ENCODE results near the gene ROCK2. TPM values are rescaled to one million over a fixed set of nuclear protein-coding genes. Genes with fewer than 3 reads are reported as not detected.

ROCK2 gene
- total RNA-seq, 2 experiments from 2014 or later: 14.4 to 16.7 TPM

DNA sequence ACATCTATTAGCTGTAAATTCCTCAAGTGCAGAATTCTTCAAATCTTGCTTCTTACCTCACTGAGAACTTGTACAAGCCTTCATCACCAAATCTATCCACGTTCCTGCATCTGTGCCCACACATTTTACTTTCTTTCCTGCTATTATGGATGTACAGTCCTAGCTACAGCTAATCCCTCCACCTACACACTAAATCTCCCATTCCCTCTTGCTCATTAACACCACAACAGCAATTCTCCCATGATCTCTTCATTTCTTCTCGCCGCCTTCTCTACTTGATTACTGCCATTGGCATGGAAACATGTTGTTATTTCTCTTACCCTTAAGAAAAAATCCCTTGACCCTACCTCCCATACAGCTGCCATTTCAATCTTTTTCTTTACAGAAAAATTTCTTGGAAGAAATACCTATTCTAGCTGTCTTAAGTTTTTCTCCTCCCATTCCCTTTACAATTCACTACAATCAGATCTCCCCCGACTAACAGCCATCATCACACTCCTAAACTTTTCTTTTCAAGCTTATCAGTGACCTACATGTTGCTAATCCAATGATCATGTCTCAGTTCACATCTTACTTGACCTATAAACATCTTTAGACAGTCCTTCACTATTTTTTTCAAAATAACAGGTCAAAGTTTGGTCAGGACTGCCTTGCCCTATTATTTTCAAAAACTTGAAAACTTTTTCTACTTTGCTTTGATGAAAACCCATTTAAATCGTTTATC lies 41.0 kb downstream of the ROCK2 start:
- Mint-ChIP-seq H3K9me3 (ENCODE audit: low read depth) (no peaks in the 10 kb centered on the region), H3K4me3 (no peak overlapping the region), H3K4me1 (peaks cover 16% of the 10 kb centered on the region), H3K36me3 (ENCODE audit: low read depth) (no peaks in the 10 kb centered on the region), H3K27me3 (no peaks in the 10 kb centered on the region), H3K27ac (no peak overlapping the region)
- DNase-seq (no peak), ATAC-seq (no peak)
- ChIA-PET POLR2A (no interaction called here), CTCF (no interaction called here)
- intact Hi-C loops (cut with DNase I, micrococcal nuclease): no loop called here

DNA sequence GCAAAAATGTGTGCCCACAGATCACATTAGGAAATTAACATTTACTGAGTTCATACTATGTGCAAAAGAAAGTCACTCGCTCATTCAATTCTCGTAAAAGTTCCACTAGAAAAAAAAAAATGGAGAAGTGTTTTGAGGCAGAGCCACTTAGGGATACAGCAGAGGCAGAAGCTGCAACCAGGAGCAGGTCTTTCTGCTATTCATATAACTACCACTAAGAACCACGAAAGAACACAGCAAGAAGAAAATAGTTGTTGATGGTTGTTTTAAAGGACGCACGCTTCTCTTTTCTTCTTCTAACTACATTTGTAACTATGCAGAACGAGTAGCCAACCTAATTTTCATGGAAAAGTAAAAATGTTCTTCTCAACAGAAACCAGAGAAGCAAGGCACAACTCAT lies 45.0 kb downstream of the ROCK2 start:
- Mint-ChIP-seq H3K36me3 (ENCODE audit: low read depth) (no peaks in the 10 kb centered on the region), H3K27me3 (no peaks in the 10 kb centered on the region), H3K9me3 (ENCODE audit: low read depth) (no peaks in the 10 kb centered on the region), H3K4me1 (peaks cover 17% of the 10 kb centered on the region), H3K4me3 (no peak overlapping the region), H3K27ac (no peak overlapping the region)
- DNase-seq (no peak), ATAC-seq (no peak)
- ChIA-PET CTCF (no interaction called here), POLR2A (no interaction called here)
- intact Hi-C loops (cut with DNase I, micrococcal nuclease): no loop called here

GRCh38 chr2:11298592-11298991 lies 45.8 kb downstream of the ROCK2 start:
- ChIA-PET CTCF (no interaction called here), POLR2A (no interaction called here)
- ATAC-seq: no peak
- Mint-ChIP-seq H3K27me3 (no peaks in the 10 kb centered on the region), H3K4me3 (no peak overlapping the region), H3K27ac (no peak overlapping the region), H3K4me1 (peaks cover 17% of the 10 kb centered on the region), H3K9me3 (ENCODE audit: low read depth) (no peaks in the 10 kb centered on the region), H3K36me3 (ENCODE audit: low read depth) (no peaks in the 10 kb centered on the region)
- intact Hi-C loops (cut with DNase I, micrococcal nuclease): no loop called here
- DNase-seq: no peak

- Mint-ChIP-seq H3K4me3 (no peak overlapping the region), H3K27me3 (no peaks in the 10 kb centered on the region), H3K4me1 (peaks cover 25% of the 10 kb centered on the region), H3K36me3 (ENCODE audit: low read depth) (no peaks in the 10 kb centered on the region), H3K27ac (no peak overlapping the region), H3K9me3 (ENCODE audit: low read depth) (no peaks in the 10 kb centered on the region)
- ChIA-PET CTCF (interaction anchor here (0.7 to 0.8 kb wide), 2 partner anchors 241 to 1530 kb away, joined by 3 read pairs; no protein-coding TSS in a partner anchor), POLR2A (interaction anchor here (0.6 to 0.7 kb wide), 2 partner anchors 14 to 47 kb away, joined by 3 to 5 read pairs; no protein-coding TSS in a partner anchor)
- ATAC-seq (no peak), DNase-seq (no peak)
- intact Hi-C loops (cut with DNase I, micrococcal nuclease): no loop called here
These were observed 48.0 kb downstream of the ROCK2 start for GRCh38 chr2:11296401-11296800.

DNA sequence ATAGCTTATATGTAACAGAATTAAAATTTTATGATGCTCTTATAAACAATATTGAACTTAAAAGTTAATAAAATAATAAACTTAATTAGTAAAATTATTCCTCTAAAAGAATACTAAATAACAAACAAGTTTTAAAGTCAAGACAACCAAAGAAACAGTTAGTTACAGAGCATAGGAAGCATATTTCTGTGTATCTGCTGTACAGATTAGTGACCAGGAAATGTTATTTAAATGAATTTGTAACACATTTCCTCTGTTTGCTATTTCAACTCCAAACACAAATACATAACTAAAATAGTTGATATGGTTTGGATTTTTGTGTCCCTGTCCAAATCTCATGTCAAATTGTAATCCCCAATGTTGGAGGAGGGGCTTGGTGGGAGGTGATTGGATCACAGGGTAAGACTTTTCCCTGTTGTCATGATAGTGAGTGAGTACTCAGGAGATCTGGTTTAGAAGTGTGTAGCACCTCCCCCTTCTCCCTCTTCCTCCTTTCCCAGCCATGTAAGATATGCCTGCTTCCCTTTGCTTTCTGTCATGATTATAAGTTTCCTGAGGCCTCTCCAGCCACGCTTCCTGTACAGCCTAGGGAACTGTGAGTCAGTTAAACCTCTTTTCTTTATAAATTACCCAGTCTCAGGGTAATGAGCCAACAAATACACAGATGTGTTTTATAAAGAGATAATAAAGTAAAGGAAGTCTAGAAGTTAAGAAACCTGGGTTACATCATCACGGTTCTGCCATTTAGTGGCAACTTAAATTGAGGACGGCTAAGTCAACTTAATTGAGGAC lies 51.8 kb downstream of the ROCK2 start:
- no peak overlapping the region for H3K27ac Mint-ChIP-seq
- DNase-seq (no peak), ATAC-seq (no peak)
- intact Hi-C loops (cut with DNase I, micrococcal nuclease): no loop called here
- no peaks in the 10 kb centered on the region for H3K9me3 Mint-ChIP-seq (ENCODE audit: low read depth)
- no peak overlapping the region for H3K4me3 Mint-ChIP-seq
- no peaks in the 10 kb centered on the region for H3K36me3 Mint-ChIP-seq (ENCODE audit: low read depth)
- peaks cover 31% of the 10 kb centered on the region for H3K4me1 Mint-ChIP-seq
- ChIA-PET POLR2A (no interaction called here), CTCF (no interaction called here)
- no peaks in the 10 kb centered on the region for H3K27me3 Mint-ChIP-seq

DNA sequence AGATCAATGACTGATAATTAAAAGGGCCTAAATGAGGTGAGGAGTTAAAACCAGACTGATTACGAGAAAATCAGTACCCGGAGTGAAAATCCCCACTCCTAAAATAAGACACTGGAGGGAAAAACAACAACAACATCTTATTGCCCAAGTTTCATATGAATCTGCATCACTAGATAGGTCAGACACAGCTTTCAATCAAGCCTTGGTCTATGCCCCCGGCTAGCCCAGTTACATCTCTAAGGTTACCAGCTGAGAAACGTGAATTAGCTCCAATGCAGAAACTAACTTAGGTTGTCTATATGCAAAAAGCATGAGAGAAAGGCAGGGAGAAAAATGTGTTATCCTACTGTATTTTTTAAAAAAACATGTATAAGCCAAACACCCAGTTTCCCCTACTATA lies 53.7 kb downstream of the ROCK2 start:
- Mint-ChIP-seq H3K9me3 (ENCODE audit: low read depth) (no peaks in the 10 kb centered on the region), H3K27ac (no peak overlapping the region), H3K4me3 (no peak overlapping the region), H3K27me3 (no peaks in the 10 kb centered on the region), H3K36me3 (ENCODE audit: low read depth) (peaks cover 5% of the 10 kb centered on the region), H3K4me1 (peaks cover 22% of the 10 kb centered on the region)
- ATAC-seq (no peak), DNase-seq (no peak)
- POLR2A ChIA-PET: no interaction called here
- intact Hi-C loops (cut with DNase I, micrococcal nuclease): no loop called here
- CTCF ChIA-PET: no interaction called here

DNA sequence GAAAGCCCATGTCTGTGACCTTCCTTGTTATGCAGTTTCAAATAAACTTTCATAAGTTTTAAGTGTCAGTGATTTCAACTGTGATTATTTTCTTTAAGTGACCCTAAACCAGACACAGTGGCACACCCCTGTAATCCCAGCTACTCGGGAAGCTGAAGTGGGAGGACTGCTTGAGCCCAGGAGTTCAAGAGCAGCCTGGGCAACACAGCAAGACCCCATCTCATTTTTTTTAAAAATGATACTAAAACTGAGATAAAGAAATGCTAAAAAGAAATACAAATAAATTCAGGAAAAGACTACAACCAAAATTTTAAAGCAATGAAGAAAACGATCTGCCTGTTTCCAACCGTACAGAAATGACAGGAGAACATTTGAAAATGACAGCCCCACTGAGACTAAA lies 54.2 kb downstream of the ROCK2 start:
- intact Hi-C loops (cut with DNase I, micrococcal nuclease): no loop called here
- DNase-seq (no peak), ATAC-seq (no peak)
- POLR2A ChIA-PET: no interaction called here
- H3K27ac Mint-ChIP-seq: no peak overlapping the region
- H3K27me3 Mint-ChIP-seq: no peaks in the 10 kb centered on the region
- H3K4me1 Mint-ChIP-seq: peaks cover 22% of the 10 kb centered on the region
- no peak overlapping the region for H3K4me3 Mint-ChIP-seq
- H3K9me3 Mint-ChIP-seq (ENCODE audit: low read depth): no peaks in the 10 kb centered on the region
- CTCF ChIA-PET: no interaction called here
- H3K36me3 Mint-ChIP-seq (ENCODE audit: low read depth): peaks cover 10% of the 10 kb centered on the region

DNA sequence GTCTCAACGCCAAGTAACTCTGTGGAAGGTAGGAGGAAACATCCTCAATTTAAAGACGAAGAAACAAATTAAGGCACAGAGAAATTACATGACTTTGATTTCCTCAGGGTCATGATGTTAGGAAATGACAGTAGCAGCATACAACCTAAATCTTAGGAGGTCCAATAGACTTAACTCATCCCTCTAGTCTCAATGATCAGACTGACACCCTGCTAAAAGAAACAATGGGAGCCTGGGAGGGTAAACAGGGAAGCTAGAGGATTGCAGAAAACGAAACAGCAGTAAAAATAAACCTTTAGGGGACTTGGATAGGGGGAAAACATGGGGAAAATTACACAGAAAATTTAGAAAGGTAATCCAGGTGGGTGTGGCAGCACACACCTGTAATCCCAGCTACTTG lies 56.0 kb downstream of the ROCK2 start:
- CTCF ChIA-PET: interaction anchor here (0.6 kb wide), 1 partner anchor 456 kb away, joined by 4 read pairs; no protein-coding TSS in a partner anchor
- intact Hi-C loops (cut with DNase I, micrococcal nuclease): no loop called here
- Mint-ChIP-seq H3K4me3 (no peak overlapping the region), H3K9me3 (ENCODE audit: low read depth) (peaks cover 3% of the 10 kb centered on the region), H3K36me3 (ENCODE audit: low read depth) (peaks cover 23% of the 10 kb centered on the region), H3K27me3 (no peaks in the 10 kb centered on the region), H3K27ac (no peak overlapping the region), H3K4me1 (peaks cover 22% of the 10 kb centered on the region)
- DNase-seq (no peak), ATAC-seq (no peak)
- POLR2A ChIA-PET: no interaction called here

- Mint-ChIP-seq H3K36me3 (ENCODE audit: low read depth) (peaks cover 33% of the 10 kb centered on the region), H3K9me3 (ENCODE audit: low read depth) (peaks cover 3% of the 10 kb centered on the region), H3K27me3 (no peaks in the 10 kb centered on the region), H3K4me1 (peaks cover 14% of the 10 kb centered on the region), H3K27ac (no peak overlapping the region), H3K4me3 (no peak overlapping the region)
- POLR2A ChIA-PET: no interaction called here
- no peak for ATAC-seq
- intact Hi-C loops (cut with DNase I, micrococcal nuclease): no loop called here
- CTCF ChIA-PET: interaction anchor here (0.6 kb wide), 1 partner anchor 51 kb away, joined by 3 read pairs; no protein-coding TSS in a partner anchor
- DNase-seq: no peak
These were observed 57.7 kb downstream of the ROCK2 start for GRCh38 chr2:11286749-11287148.

DNA sequence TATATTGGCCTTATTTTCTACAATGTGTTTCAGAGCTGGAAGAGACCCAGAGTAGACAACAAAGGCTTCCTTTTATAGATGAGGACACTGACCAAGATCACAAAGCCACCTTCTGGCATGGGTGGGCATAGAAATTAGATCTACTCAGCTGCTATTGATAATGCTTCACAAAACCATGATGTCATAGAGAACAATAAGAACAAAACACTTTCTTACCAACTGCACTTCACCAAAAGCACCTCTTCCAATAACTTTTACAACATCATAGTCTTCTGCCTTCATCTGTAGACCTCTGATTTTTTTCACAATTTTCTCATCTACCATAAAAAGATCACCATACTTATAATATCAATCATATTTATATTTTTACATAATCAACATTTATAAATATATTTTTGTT lies 58.1 kb downstream of the ROCK2 start:
- ChIA-PET POLR2A (no interaction called here), CTCF (no interaction called here)
- Mint-ChIP-seq H3K4me3 (no peak overlapping the region), H3K27me3 (no peaks in the 10 kb centered on the region), H3K9me3 (ENCODE audit: low read depth) (peaks cover 3% of the 10 kb centered on the region), H3K36me3 (ENCODE audit: low read depth) (peaks cover 37% of the 10 kb centered on the region), H3K4me1 (peaks cover 14% of the 10 kb centered on the region), H3K27ac (no peak overlapping the region)
- ATAC-seq (no peak), DNase-seq (no peak)
- intact Hi-C loops (cut with DNase I, micrococcal nuclease): no loop called here

GRCh38 chr2:11285499-11285898 lies 58.9 kb downstream of the ROCK2 start:
- no peak overlapping the region for H3K4me3 Mint-ChIP-seq
- CTCF ChIA-PET: no interaction called here
- no peaks in the 10 kb centered on the region for H3K27me3 Mint-ChIP-seq
- ATAC-seq (no peak), DNase-seq (no peak)
- peaks cover 3% of the 10 kb centered on the region for H3K9me3 Mint-ChIP-seq (ENCODE audit: low read depth)
- no peak overlapping the region for H3K27ac Mint-ChIP-seq
- peaks cover 13% of the 10 kb centered on the region for H3K4me1 Mint-ChIP-seq
- POLR2A ChIA-PET: no interaction called here
- peaks cover 43% of the 10 kb centered on the region for H3K36me3 Mint-ChIP-seq (ENCODE audit: low read depth)
- intact Hi-C loops (cut with DNase I, micrococcal nuclease): no loop called here

GRCh38 chr2:11281186-11281585 lies 63.2 kb downstream of the ROCK2 start:
- Mint-ChIP-seq H3K4me1 (peaks cover 9% of the 10 kb centered on the region), H3K9me3 (ENCODE audit: low read depth) (peaks cover 5% of the 10 kb centered on the region), H3K4me3 (no peak overlapping the region), H3K27me3 (no peaks in the 10 kb centered on the region), H3K27ac (no peak overlapping the region), H3K36me3 (ENCODE audit: low read depth) (peaks cover 64% of the 10 kb centered on the region)
- ATAC-seq: no peak
- CTCF ChIA-PET: no interaction called here
- DNase-seq: no peak
- intact Hi-C loops (cut with DNase I, micrococcal nuclease): no loop called here
- POLR2A ChIA-PET: no interaction called here

All from activated CD4-positive, alpha-beta T cell treated with anti-CD3 and anti-CD28 coated beads for 36 hours (primary cell).